ENCODE measurements around the gene HIF1A.
"Not testable (repeated sequence)": the region's sequence is repeated elsewhere in the genome, so short reads cannot be mapped to it uniquely, and the experiment has no call there.

The HIF1A gene

DNA sequence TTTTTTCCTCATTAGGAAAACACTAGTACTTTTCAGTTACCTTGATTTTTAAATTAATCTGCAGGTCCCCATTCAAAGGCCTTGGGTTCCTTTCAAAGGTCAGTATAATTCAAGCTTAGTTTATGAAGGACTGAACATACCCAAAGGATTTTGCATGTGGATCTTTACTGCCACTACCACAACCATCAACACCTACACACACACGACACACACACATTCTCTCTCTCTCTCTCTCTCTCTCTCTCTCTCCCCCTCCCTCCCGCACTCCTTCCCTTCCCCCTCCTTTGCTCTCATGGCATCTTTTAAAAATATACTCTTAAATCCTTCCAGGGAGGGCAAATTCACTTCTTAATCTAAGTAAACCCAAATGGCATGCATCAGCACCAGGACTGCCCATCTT, 28.8 kb downstream of the HIF1A start:
- Histone ChIP-seq H2AFZ (ENCODE audit: low read depth, low read length) (no peak overlapping the region), H3K9me3 (ENCODE audit: low read length) (no peaks in the 10 kb centered on the region), H3K36me3 (ENCODE audit: insufficient read depth, low read length) (peaks cover 73% of the 10 kb centered on the region), H3K4me3 (ENCODE audit: low read length) (no peak overlapping the region), H3K27me3 (ENCODE audit: insufficient read depth, low read length) (no peaks in the 10 kb centered on the region), H3K4me1 (ENCODE audit: insufficient read depth, low read length) (no peaks in the 10 kb centered on the region)

DNA sequence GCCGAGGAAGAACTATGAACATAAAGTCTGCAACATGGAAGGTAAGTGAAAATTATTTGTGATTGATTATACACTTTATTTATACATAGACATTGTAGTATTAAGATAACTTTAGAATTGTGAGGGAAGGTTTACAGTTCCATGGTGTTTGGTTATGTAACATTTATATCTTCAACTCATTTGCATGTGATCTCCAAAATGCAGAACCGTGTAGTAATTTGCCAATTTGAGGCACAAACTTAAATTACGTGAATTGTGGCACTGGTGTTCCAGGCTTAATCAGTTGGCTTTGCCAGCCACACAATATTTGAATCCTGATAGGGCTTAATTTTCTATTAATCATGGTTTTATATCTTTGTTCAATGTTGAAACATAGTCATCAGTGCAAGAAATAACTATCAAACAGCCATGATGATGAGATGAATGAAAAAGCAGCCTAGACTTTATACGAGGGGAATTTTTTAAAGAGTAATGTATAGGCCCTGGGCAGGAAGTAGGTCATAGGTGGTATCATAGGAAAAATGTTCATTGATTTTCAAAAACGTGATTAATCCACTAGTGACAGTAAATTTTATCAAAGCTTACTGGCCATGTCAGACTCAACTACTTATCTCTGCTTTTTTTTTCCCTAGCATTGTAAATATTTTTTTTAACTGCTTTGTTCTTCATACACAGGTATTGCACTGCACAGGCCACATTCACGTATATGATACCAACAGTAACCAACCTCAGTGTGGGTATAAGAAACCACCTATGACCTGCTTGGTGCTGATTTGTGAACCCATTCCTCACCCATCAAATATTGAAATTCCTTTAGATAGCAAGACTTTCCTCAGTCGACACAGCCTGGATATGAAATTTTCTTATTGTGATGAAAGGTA, 31.7 kb downstream of the HIF1A start:
- H3K36me3 ChIP-seq (ENCODE audit: insufficient read depth, low read length), result peaks cover 89% of the 10 kb centered on the region
- no peaks in the 10 kb centered on the region for H3K9me3 ChIP-seq (ENCODE audit: low read length)
- H2AFZ ChIP-seq (ENCODE audit: low read depth, low read length), result no peak overlapping the region
- no peak overlapping the region for H3K4me3 ChIP-seq (ENCODE audit: low read length)
- no peaks in the 10 kb centered on the region for H3K4me1 ChIP-seq (ENCODE audit: insufficient read depth, low read length)
- no peaks in the 10 kb centered on the region for H3K27me3 ChIP-seq (ENCODE audit: insufficient read depth, low read length)

DNA sequence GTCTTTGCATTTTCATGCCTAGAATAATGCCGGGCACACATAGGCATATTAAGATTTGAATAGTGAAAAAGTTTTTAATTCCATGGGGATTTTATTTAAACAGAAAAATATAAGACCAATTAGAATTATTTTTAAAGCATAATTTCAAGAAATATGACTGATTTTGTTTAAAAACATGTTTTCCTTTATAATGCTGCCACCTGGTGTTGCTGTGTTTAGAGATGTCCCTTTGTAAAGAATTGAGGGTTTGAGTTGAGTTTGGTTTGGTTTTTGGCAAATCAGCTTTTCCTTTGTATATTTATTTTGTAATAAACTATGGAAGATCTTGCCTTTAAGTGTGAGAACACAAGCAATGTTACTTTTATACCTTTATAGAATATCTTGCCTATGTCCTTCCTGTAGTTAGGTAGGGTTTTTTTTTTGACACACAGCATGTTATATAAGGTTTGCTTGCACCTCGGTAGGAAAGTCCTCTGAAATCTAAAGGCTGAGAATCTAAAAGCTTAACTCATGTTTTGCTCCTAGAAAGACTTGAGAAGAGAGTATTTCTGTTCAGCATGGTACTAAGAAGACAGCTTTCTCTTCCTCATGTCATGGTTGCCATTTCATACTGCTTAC, 35.6 kb downstream of the HIF1A start:
- H3K36me3 ChIP-seq (ENCODE audit: insufficient read depth, low read length), result peaks cover 93% of the 10 kb centered on the region
- no peaks in the 10 kb centered on the region for H3K9me3 ChIP-seq (ENCODE audit: low read length)
- H2AFZ ChIP-seq (ENCODE audit: low read depth, low read length), result no peak overlapping the region
- H3K4me1 ChIP-seq (ENCODE audit: insufficient read depth, low read length), result no peaks in the 10 kb centered on the region
- no peaks in the 10 kb centered on the region for H3K27me3 ChIP-seq (ENCODE audit: insufficient read depth, low read length)
- no peak overlapping the region for H3K4me3 ChIP-seq (ENCODE audit: low read length)

DNA sequence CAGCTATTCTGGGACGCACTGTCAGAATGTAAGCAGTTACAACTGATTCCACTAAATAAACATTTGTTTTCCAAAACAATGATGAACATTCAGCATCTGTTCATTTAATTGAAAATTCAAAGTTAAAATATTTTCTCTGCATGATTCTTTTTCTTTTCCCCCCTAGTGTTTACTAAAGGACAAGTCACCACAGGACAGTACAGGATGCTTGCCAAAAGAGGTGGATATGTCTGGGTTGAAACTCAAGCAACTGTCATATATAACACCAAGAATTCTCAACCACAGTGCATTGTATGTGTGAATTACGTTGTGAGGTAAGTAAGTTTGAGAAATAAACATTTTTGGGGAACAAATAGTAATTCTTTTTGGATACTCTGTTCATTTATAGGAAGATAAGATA, 38.7 kb downstream of the HIF1A start:
- Histone ChIP-seq H2AFZ (ENCODE audit: low read depth, low read length) (no peak overlapping the region), H3K9me3 (ENCODE audit: low read length) (no peaks in the 10 kb centered on the region), H3K4me3 (ENCODE audit: low read length) (no peak overlapping the region), H3K36me3 (ENCODE audit: insufficient read depth, low read length) (peaks cover 88% of the 10 kb centered on the region), H3K27me3 (ENCODE audit: insufficient read depth, low read length) (no peaks in the 10 kb centered on the region), H3K4me1 (ENCODE audit: insufficient read depth, low read length) (no peaks in the 10 kb centered on the region)

DNA sequence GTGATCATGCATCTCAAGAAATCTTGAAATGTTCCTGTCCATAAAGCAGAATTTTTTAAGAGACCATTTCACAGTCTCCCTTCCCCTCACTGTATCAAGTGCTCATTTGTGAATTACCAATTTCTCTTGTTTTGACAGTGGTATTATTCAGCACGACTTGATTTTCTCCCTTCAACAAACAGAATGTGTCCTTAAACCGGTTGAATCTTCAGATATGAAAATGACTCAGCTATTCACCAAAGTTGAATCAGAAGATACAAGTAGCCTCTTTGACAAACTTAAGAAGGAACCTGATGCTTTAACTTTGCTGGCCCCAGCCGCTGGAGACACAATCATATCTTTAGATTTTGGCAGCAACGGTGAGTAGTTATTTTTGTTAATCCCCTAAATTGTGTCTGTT, 41.4 kb downstream of the HIF1A start:
- no peaks in the 10 kb centered on the region for H3K27me3 ChIP-seq (ENCODE audit: insufficient read depth, low read length)
- no peaks in the 10 kb centered on the region for H3K9me3 ChIP-seq (ENCODE audit: low read length)
- H2AFZ ChIP-seq (ENCODE audit: low read depth, low read length), result no peak overlapping the region
- H3K4me1 ChIP-seq (ENCODE audit: insufficient read depth, low read length), result no peaks in the 10 kb centered on the region
- peaks cover 86% of the 10 kb centered on the region for H3K36me3 ChIP-seq (ENCODE audit: insufficient read depth, low read length)
- no peak overlapping the region for H3K4me3 ChIP-seq (ENCODE audit: low read length)

DNA sequence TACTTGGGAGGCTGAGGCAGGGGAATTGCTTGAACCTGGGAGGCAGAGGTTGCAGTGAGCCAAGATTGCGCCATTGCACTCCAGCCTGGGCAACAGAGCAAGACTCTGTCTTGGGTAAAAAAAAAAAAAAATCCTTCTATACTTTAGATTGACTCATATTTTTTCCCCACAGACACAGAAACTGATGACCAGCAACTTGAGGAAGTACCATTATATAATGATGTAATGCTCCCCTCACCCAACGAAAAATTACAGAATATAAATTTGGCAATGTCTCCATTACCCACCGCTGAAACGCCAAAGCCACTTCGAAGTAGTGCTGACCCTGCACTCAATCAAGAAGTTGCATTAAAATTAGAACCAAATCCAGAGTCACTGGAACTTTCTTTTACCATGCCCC, 42.6 kb downstream of the HIF1A start:
- Histone ChIP-seq H3K4me3 (ENCODE audit: low read length) (no peak overlapping the region), H3K36me3 (ENCODE audit: insufficient read depth, low read length) (peaks cover 86% of the 10 kb centered on the region), H3K4me1 (ENCODE audit: insufficient read depth, low read length) (no peaks in the 10 kb centered on the region)

DNA sequence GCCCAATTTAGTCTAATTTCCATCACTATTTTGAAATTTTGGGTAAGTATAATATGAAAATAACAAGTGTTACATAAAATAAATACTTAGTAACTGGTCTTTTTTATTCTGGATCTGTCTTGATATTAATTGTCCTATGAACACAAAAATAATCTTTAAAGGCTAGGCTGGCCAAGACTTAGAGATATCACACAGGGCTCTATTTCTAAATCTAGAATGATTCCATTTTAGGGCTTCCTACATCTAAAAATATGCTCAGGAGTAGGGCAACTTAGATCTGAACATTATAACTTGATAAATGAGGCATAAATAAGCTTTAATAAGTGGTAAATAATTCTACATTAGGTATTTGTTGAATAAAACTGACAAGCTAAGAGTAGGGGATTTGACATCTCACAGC, 43.8 kb downstream of the HIF1A start:
- H2AFZ ChIP-seq (ENCODE audit: low read depth, low read length), result no peak overlapping the region
- H3K4me1 ChIP-seq (ENCODE audit: insufficient read depth, low read length), result no peaks in the 10 kb centered on the region
- H3K9me3 ChIP-seq (ENCODE audit: low read length), result no peaks in the 10 kb centered on the region
- H3K4me3 ChIP-seq (ENCODE audit: low read length), result no peak overlapping the region
- no peaks in the 10 kb centered on the region for H3K27me3 ChIP-seq (ENCODE audit: insufficient read depth, low read length)
- H3K36me3 ChIP-seq (ENCODE audit: insufficient read depth, low read length), result peaks cover 86% of the 10 kb centered on the region

More for the DNA sequence above, 42.6 kb downstream of the HIF1A start:
- H3K9me3 ChIP-seq (ENCODE audit: low read length), result no peaks in the 10 kb centered on the region
- H2AFZ ChIP-seq (ENCODE audit: low read depth, low read length), result no peak overlapping the region
- H3K27me3 ChIP-seq (ENCODE audit: insufficient read depth, low read length), result no peaks in the 10 kb centered on the region

DNA sequence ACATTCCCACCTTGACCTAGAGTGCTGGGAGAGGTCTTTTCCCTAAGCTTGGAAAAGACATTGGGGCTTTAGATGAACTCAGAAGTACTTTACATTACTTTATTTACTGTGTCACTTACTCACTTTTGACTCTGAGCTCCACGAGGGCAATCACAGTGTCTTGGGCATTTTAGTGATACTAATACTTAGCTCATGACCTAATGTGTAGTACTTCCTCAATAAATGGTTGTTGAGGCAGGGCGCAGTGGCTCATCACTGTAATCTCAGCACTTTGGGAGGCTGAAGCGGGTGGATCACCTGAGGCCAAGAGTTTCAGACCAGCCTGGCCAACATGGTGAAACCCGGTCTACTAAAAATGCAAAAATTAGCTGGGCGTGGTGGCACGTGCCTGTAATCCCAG, 47.1 kb downstream of the HIF1A start:
- Histone ChIP-seq H3K36me3 (ENCODE audit: insufficient read depth, low read length) (peaks cover 84% of the 10 kb centered on the region), H2AFZ (ENCODE audit: low read depth, low read length) (no peak overlapping the region), H3K27me3 (ENCODE audit: insufficient read depth, low read length) (no peaks in the 10 kb centered on the region), H3K9me3 (ENCODE audit: low read length) (no peaks in the 10 kb centered on the region), H3K4me3 (ENCODE audit: low read length) (no peak overlapping the region), H3K4me1 (ENCODE audit: insufficient read depth, low read length) (no peaks in the 10 kb centered on the region)

DNA sequence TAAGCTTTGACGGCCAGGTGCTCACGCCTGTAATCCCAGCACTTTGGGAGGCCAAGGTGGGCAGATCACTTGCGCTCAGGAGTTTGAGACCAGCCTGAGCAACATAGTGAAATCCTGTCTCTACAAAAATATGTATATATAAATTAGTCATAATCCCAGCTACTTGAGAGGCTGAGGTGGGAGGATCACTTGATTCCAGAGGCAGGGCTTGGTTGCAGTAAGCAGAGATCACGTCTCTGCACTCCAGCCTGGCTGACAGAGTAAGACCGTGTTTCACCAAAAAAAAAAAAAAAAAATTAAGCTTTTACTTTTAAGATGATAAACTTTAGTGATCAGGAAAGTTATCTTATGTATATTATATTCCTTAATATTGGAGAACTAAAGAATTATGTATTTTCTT, 48.9 kb downstream of the HIF1A start:
- no peaks in the 10 kb centered on the region for H3K9me3 ChIP-seq (ENCODE audit: low read length)
- H3K27me3 ChIP-seq (ENCODE audit: insufficient read depth, low read length), result no peaks in the 10 kb centered on the region
- no peaks in the 10 kb centered on the region for H3K4me1 ChIP-seq (ENCODE audit: insufficient read depth, low read length)
- no peak overlapping the region for H2AFZ ChIP-seq (ENCODE audit: low read depth, low read length)
- peaks cover 80% of the 10 kb centered on the region for H3K36me3 ChIP-seq (ENCODE audit: insufficient read depth, low read length)
- no peak overlapping the region for H3K4me3 ChIP-seq (ENCODE audit: low read length)

DNA sequence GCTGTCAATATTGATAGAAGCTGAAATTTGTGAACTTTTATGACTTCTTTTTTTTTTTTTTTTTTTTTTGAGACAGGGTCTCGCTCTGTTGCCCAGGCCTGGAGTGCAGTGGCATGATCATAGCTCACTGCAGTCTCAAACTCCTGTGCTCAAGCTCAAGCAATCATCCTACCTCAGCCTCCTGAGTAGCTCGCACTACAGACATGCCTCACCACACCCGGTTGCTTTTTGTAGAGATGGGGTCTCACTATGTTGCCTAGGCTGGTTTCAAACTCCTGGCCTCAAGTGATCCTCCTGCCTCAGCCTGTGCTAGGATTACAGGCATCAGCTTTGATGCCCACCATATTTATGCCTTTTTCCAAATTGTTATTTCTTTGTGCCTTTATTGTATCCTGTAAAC, 51.0 kb downstream of the HIF1A start:
- H3K4me3 ChIP-seq (ENCODE audit: low read length); H2AFZ ChIP-seq (ENCODE audit: low read depth, low read length); H3K9me3 ChIP-seq (ENCODE audit: low read length); H3K4me1 ChIP-seq (ENCODE audit: insufficient read depth, low read length); H3K27me3 ChIP-seq (ENCODE audit: insufficient read depth, low read length): not testable (repeated sequence)
- peaks cover 72% of the 10 kb centered on the region for H3K36me3 ChIP-seq (ENCODE audit: insufficient read depth, low read length)

DNA sequence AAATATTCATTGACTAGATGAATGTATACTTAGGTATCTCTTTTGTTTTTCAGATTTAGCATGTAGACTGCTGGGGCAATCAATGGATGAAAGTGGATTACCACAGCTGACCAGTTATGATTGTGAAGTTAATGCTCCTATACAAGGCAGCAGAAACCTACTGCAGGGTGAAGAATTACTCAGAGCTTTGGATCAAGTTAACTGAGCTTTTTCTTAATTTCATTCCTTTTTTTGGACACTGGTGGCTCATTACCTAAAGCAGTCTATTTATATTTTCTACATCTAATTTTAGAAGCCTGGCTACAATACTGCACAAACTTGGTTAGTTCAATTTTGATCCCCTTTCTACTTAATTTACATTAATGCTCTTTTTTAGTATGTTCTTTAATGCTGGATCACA, 51.6 kb downstream of the HIF1A start:
- H2AFZ ChIP-seq (ENCODE audit: low read depth, low read length), result no peak overlapping the region
- H3K36me3 ChIP-seq (ENCODE audit: insufficient read depth, low read length), result peaks cover 68% of the 10 kb centered on the region
- H3K4me3 ChIP-seq (ENCODE audit: low read length), result no peak overlapping the region
- H3K4me1 ChIP-seq (ENCODE audit: insufficient read depth, low read length), result no peaks in the 10 kb centered on the region
- no peaks in the 10 kb centered on the region for H3K9me3 ChIP-seq (ENCODE audit: low read length)
- no peaks in the 10 kb centered on the region for H3K27me3 ChIP-seq (ENCODE audit: insufficient read depth, low read length)

DNA sequence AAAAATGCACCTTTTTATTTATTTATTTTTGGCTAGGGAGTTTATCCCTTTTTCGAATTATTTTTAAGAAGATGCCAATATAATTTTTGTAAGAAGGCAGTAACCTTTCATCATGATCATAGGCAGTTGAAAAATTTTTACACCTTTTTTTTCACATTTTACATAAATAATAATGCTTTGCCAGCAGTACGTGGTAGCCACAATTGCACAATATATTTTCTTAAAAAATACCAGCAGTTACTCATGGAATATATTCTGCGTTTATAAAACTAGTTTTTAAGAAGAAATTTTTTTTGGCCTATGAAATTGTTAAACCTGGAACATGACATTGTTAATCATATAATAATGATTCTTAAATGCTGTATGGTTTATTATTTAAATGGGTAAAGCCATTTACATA, 52.0 kb downstream of the HIF1A start:
- H3K4me3 ChIP-seq (ENCODE audit: low read length), result no peak overlapping the region
- H3K4me1 ChIP-seq (ENCODE audit: insufficient read depth, low read length), result no peaks in the 10 kb centered on the region
- no peaks in the 10 kb centered on the region for H3K27me3 ChIP-seq (ENCODE audit: insufficient read depth, low read length)
- peaks cover 63% of the 10 kb centered on the region for H3K36me3 ChIP-seq (ENCODE audit: insufficient read depth, low read length)
- H2AFZ ChIP-seq (ENCODE audit: low read depth, low read length), result no peak overlapping the region
- H3K9me3 ChIP-seq (ENCODE audit: low read length), result no peaks in the 10 kb centered on the region

DNA sequence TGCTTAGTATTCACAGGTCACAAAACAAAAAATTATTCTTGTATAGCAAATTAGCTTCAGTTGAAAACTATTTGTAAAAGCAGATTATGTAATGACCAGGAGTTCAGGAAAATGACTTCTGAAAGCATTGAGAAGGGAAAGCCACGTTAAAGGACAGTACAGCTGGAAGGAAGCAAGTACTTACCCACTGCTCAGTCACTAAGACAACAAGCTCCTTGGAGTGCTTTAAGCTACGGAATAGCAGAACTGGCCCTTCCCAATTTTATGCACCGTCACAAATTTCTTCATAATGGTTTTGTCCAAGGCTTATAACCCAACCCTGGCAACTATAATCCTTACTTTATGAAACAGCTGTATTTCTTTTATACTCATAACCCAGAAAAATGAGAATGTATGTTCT, 54.0 kb downstream of the HIF1A start:
- no peak overlapping the region for H2AFZ ChIP-seq (ENCODE audit: low read depth, low read length)
- H3K9me3 ChIP-seq (ENCODE audit: low read length), result no peaks in the 10 kb centered on the region
- H3K4me1 ChIP-seq (ENCODE audit: insufficient read depth, low read length), result peaks cover under 1% of the 10 kb centered on the region
- H3K4me3 ChIP-seq (ENCODE audit: low read length), result no peak overlapping the region
- H3K27me3 ChIP-seq (ENCODE audit: insufficient read depth, low read length), result no peaks in the 10 kb centered on the region
- peaks cover 46% of the 10 kb centered on the region for H3K36me3 ChIP-seq (ENCODE audit: insufficient read depth, low read length)

Measured in neuron (in vitro differentiated cells).